KOPT-K1 (cell line): ENCODE results near the gene DNAJC3.
"Not testable (repeated sequence)": the region's sequence is repeated elsewhere in the genome, so short reads cannot be mapped to it uniquely, and the experiment has no call there.

ENCODE experiments used
- H3K27ac ChIP-seq: fragments of 200-600 bp; sonication (generic); 2 replicates; pipeline ENCODE4 v1.5.1; 2016; ENCODE audit warnings: antibody characterized with exemption, mild to moderate bottlenecking, low read depth, low read length; ENCODE audit not compliant: poor library complexity, severe bottlenecking
- H3K36me3 ChIP-seq: fragments of 200-600 bp; sonication (generic); 2 replicates; pipeline ENCODE4 v1.5.1; 2017; ENCODE audit warnings: antibody characterized with exemption, mild to moderate bottlenecking, low read length, moderate library complexity; ENCODE audit not compliant: insufficient read depth
- H3K9me3 ChIP-seq: fragments of 200-600 bp; sonication (generic); 2 replicates; pipeline ENCODE4 v1.5.1; 2017; ENCODE audit warnings: antibody characterized with exemption, low read length, mild to moderate bottlenecking; ENCODE audit not compliant: insufficient read depth, poor library complexity, severe bottlenecking

DNAJC3 gene

DNA sequence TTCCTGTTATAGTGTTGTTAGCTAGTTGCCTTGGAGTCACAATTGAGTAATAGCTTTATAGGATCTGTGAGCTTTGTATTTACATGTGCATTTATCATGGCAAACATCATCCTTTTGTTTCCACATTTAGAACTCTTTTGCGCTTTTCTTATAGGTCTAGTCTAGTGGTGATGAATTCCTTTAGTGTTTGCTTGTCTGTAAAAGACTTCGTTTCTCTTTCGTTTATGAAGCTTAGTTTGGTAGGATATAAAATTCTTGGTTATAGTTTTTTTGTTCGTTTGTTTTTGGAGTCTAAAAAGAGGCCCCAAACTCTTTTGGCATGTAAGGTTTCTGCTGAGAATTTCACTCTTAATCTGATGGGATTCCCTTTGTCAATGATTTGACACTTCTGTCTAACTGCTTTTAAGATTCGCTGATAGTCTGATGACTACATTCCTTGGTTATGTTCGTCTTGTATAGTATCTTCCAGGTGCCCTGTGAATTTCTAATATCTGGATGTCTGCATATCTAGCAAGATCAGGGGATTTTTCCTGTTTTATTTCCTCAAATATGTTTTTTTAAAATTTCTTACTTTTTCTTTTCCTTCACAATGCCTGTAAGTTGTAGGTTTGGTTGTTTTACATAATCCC lies 20.2 kb downstream of the DNAJC3 start:
- H3K9me3 ChIP-seq, result no peaks in the 10 kb centered on the region
- no peaks in the 10 kb centered on the region for H3K36me3 ChIP-seq
- no peak overlapping the region for H3K27ac ChIP-seq

DNA sequence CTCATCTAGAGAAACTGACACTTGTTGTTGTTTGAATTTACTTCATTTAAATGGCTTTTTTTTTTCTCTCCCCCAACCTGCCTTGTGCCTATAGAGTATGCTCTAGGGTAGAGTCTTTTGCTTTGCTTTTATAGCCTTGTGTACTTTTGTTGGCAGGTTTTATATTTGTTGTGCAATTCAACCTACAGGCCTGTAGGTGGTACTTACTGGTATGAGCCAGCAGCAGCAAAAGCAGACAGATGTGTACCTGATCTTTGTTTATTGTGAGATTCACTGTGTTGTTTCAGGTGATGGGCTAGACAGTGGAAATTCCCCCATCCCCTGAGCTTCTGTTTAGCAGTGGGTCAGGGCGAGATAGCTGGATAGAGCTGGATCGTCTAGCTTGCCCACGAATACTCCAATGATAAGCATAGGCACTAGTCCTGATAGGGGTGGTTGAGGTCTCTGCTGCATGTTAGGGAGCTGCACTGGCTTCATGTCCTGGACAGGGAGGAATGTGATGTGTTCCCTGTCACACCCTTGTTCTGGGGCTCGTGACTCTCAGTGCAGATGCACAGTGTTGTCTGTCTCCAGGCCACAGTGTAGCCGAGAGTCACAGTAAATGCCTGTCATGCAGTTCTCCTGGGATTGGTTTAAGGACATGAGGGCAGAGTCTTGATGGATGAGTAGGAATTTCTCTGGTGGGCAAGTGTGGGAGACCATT lies 21.3 kb downstream of the DNAJC3 start:
- H3K36me3 ChIP-seq, result no peaks in the 10 kb centered on the region

DNA sequence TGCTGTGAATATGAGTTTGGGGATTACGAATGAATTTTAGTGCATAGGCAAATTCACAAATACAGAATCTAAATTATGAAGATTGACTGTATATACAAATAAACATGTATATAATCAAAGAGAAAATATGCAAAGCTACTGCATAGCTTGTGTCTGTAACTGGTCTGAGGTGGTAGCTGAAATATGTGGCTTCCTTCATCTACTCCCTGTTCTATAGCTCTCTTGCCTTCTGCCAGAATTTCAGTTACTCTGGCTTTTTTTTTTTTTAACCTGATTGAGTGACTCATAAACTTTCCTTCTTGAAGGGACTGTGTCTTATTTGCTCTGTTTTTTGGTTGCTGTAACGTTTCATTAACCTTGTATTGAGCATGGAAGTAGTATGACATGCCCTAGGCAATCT lies 26.6 kb downstream of the DNAJC3 start:
- Histone ChIP-seq H3K36me3 (0 out of 2 replicates have a peak, but pooled peaks cover 4% of the 10 kb centered on the region), H3K9me3 (no peaks in the 10 kb centered on the region), H3K27ac (no peak overlapping the region)

More for the DNA sequence above, 21.3 kb downstream of the DNAJC3 start:
- Histone ChIP-seq H3K27ac (no peak overlapping the region), H3K9me3 (no peaks in the 10 kb centered on the region)

DNA sequence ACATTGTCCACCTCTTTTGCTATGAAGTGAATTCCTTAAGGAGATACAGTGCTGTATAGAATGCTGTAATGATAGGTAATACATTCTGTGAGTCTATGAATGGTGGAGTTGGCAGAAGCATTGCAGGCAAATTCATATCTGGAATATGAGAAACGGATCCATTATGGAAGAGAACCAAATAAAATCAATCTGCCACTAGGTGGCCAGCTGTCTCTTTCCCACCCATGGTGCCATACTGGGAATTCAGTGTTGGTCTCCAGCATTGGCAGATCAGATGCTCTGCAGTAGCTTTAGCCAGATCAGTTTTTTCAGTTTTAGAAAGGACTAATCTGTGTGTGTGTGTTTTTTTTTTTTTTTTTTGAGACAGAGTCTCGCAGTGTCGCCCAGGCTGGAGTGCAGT lies 27.6 kb downstream of the DNAJC3 start:
- Histone ChIP-seq H3K9me3 (no peaks in the 10 kb centered on the region), H3K36me3 (peaks cover 5% of the 10 kb centered on the region; the same call in 1 of the 2 replicates), H3K27ac (no peak overlapping the region)

DNA sequence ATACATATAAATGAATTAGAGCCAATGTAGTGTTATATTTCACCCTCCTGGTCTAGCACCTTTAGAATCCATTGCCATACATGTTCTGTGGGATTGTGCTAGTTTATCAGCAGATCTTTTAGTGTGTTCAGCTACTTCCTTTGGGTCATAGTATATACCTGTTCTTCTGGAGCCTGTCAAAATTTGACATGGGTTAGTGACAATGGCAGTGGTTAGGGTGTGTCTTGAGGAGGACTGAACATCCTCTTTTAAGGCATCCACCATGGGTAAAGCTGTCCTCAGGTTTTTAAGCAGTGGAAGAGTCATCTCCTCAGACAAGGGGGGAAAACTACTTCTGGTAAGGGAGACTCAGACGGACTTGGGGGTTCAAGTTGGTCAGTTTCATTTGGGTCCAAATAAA lies 29.4 kb downstream of the DNAJC3 start:
- Histone ChIP-seq H3K9me3 (no peaks in the 10 kb centered on the region), H3K36me3 (peaks cover 24% of the 10 kb centered on the region), H3K27ac (no peak overlapping the region)

DNA sequence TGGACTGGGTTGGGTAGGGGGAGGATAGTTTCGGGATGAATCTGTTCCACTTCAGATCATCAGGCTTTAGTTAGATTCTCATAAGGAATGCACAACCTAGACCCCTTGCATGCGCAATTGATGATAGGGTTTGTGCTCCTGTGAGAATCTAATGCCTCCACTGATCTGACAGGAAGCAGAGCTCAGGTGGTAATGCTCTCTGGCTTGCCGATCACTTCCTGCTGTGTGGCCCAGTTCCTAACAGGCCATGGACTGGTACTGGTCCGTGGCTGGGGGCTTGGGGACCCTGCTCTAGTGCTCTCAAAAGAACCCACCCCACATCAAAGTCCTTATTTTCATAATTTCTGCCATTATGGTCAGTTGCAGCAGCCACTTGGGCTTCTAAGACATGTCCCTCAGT lies 30.1 kb downstream of the DNAJC3 start:
- H3K27ac ChIP-seq, result no peak overlapping the region
- H3K36me3 ChIP-seq, result peaks cover 31% of the 10 kb centered on the region
- no peaks in the 10 kb centered on the region for H3K9me3 ChIP-seq

DNA sequence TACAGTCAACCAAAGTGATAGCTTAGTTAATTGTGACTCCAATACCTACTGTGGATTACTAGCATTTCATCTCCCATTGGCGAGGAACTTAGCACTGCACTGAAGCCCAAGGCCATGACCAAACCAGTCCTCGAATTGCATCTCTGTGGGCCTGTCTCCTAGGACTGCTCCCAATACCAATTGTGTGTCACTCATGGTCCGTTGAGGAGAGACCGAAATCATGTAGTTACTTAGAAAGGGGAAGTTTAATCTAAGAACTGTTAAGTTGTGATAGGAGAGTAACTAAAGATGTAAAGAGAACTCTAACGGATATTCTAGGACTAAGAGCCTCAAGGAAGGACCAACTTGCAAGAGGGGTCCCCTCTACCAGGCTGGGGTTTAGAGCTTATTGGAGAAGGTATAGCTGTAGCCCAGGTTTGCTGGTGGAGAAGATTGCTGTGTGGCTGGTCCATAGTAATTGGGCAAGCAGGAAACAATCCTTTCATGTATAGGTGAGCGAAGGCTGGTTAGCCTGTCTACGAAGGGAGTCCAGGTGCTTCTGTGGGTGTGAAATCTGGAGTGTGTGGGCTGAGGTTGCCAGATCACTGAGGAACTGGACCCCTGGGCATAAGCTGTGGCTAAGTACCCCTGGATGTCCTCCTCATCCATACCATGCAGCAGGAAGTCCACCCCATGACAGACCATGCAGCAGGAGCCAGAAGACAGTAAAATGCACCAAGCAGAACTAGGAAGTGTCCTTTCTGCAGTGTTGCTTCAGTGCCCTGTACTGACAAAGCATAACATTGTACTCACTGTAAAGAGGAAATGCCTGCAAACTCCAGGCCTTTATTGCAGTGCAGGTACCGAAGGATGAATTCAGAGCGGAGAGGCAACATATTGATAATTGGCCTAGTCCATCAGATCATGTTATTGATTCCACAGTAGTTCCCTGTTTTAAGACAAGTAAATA lies 30.8 kb downstream of the DNAJC3 start:
- peaks cover 7% of the 10 kb centered on the region for H3K9me3 ChIP-seq
- H3K36me3 ChIP-seq, result peaks cover 37% of the 10 kb centered on the region
- H3K27ac ChIP-seq, result no peak overlapping the region

DNA sequence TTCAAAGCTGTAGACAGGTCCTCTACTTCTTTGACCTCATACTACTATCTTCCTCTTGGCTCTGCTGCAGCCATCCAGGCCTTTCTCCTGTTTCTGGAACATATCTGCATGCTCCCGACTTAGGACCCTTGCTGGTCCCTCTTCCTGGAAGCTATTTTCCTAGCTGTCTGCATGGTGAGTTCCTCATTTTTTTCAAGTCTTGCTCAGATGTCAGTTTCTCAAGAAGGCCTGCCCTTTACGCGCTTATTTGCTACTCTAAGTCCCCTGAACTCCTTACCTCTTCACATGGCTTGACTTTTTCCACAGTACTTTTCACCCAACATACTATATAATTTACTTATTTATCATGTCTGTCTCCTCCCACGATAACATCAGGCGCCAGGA lies 31.4 kb downstream of the DNAJC3 start:
- H3K9me3 ChIP-seq, result peaks cover 13% of the 10 kb centered on the region
- H3K36me3 ChIP-seq, result peaks cover 44% of the 10 kb centered on the region

DNA sequence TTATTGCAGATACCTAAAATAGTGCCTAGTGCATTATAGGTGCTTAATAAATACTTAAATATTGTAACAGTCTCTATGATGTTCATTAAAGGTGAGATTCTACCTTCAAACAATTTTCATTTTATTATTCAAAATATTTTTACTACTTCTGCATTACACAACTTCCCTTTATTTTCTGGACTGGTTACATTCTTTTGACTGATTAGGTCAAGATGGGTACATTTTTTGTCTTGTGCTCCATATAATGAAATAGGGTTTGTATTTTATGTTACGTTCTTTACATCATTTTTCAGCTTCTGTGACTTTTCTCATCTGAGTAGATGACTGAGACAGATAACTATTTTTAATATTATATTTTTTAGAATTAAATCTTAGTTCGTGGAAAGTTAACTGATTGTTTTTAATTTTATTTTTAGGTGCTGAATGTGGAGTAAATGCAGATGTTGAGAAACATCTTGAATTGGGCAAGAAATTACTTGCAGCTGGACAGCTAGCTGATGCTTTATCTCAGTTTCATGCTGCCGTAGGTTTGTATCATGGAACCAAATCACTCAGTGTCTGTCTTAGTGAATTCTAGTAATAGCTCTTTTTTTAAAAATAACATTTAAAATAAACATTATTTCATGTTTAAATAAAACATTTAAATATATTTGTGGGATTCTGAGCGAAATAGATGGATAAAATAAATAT lies 32.0 kb downstream of the DNAJC3 start:
- Histone ChIP-seq H3K9me3 (peaks cover 17% of the 10 kb centered on the region), H3K27ac (no peak overlapping the region), H3K36me3 (peaks cover 49% of the 10 kb centered on the region)

More for the DNA sequence above, 31.4 kb downstream of the DNAJC3 start:
- H3K27ac ChIP-seq, result no peak overlapping the region

DNA sequence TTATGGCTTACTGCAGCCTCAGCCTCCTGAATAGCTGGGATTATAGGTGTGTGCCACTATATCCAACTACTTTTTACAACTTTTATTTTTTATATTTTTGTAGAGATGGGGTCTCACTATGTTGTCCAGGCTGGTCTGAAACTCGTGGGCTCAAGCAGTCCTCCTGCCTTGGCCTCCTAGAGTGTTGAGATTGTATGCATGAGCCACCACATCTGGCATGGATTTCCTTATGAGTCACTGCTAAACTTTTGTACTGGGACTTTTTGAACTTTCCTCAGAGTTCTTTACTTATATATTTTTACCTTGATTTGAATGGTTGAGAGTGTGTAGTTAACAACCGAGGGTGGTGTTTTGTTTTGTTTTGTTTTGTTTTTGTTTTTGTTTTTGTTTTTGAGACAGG lies 33.4 kb downstream of the DNAJC3 start:
- Histone ChIP-seq H3K36me3 (peaks cover 49% of the 10 kb centered on the region), H3K27ac (no peak overlapping the region), H3K9me3 (peaks cover 17% of the 10 kb centered on the region)

DNA sequence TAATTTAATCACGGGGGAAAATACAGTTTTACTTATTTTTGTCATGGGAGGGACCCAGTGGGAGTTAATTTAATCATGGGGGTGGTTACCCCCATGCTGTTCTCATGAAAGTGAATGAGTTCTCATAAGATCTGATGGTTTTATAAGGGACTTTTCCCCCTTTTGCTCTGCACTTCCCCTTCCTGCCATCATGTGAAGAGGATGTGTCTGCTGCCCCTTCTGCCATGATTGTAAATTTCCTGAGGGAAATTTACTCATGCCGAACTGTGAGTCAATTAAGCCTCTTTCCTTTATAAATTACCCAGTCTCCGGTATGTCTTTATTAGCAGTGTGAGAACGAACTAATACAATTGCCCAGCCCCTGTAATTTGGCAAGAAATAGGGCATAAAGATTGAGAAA lies 35.9 kb downstream of the DNAJC3 start:
- not testable (repeated sequence) for H3K27ac ChIP-seq
- Histone ChIP-seq H3K36me3 (peaks cover 54% of the 10 kb centered on the region), H3K9me3 (peaks cover 28% of the 10 kb centered on the region)

DNA sequence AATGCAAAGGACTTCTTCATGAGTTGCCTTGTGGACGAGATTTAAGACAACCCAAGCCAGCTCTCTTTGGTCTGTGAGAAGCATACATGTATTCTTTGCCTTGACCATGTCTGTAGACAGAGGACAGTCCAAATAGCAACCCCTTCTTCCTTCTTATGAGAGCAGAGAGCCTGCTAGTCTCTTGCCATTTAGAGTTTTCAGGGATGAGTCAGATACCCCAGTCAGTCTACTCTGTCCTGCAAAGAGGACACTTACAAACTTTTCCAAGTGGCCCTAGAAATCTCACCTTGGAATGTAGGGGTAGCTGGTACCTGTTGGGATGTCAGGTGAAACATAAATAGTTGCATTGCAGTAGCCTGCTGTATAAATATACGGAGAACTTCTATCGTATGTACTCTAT lies 36.7 kb downstream of the DNAJC3 start:
- peaks cover 28% of the 10 kb centered on the region for H3K9me3 ChIP-seq
- H3K36me3 ChIP-seq, result peaks cover 50% of the 10 kb centered on the region
- no peak overlapping the region for H3K27ac ChIP-seq

DNA sequence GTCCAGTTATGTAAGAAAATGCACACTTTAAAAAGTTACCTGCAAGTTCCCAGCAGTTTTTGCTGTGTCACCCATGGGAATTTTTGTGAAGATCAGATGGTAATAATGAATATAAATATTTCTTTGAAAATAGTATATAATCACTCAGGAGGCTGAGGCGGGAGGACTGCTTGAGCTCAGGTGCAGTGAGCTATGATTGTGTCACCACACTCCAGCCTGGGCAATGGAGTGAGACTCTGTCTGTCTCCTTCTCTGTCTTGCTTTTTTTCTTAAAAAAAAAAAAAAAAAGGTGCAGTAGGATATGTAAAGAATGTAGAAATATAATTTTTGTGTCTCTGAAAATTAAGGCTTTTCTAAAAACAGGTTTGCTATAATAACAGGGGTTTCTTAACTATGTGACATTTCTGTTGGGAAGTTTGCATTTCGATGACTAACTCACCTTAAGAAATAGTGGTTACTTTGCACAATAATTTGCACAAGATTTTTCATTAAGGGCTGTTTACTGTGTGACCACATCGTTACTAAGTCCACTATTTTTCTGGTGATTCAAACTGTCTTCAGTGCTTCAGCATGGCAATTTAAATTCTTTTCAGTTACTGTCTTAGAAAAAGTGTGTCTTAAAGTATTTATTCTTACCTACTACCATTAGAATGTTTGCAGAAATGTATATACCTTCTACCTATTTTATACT lies 37.3 kb downstream of the DNAJC3 start:
- Histone ChIP-seq H3K9me3 (peaks cover 28% of the 10 kb centered on the region), H3K36me3 (peaks cover 55% of the 10 kb centered on the region), H3K27ac (no peak overlapping the region)

DNA sequence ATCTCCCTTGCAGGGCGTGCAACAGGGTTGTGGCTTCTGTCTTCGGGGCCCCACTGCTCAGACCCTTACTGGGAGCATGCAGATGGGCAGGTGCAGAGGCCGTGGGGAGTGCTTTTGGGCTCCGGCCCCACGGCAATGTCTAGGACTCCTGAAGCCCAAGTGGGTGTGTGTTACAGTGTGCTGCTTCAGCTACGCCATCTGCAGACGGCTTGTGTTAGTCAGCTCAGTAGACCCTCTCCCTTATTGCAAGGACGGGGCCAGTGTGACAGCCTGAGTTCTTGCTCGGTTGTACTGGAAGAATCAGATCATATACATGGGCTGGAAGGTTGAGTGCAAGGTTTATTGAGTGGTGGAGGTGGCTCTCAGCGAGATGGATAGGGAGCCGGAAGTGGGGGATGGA lies 39.3 kb downstream of the DNAJC3 start:
- no peak overlapping the region for H3K27ac ChIP-seq
- peaks cover 37% of the 10 kb centered on the region for H3K36me3 ChIP-seq
- peaks cover 28% of the 10 kb centered on the region for H3K9me3 ChIP-seq
